ENCODE results near the gene MUC13.

The MUC13 gene

GRCh38 chr3:124942613-124943012 is 8.1 kb upstream of the MUC13 start:
- DNase-seq: no peak

- DNase-seq: no peak
Observed at GRCh38 chr3:124941771-124942170, 7.2 kb upstream of the MUC13 start.

- DNase-seq: no peak
Observed at GRCh38 chr3:124939661-124940060, 5.1 kb upstream of the MUC13 start.

GRCh38 chr3:124938896-124939295 is 4.3 kb upstream of the MUC13 start:
- DNase-seq: no peak

GRCh38 chr3:124937049-124937448 is 2.5 kb upstream of the MUC13 start:
- no peak for DNase-seq

- no peak for DNase-seq
Observed at GRCh38 chr3:124935794-124936542, 1.4 kb upstream of the MUC13 start.

- DNase-seq: no peak
Observed at GRCh38 chr3:124935264-124935663, 713 bp upstream of the MUC13 start.

- DNase-seq: peak; percentile 59
Observed at GRCh38 chr3:124928333-124929202, 6.0 kb downstream of the MUC13 start.

- no peak for DNase-seq
Observed at GRCh38 chr3:124927574-124928045, 6.9 kb downstream of the MUC13 start.

GRCh38 chr3:124926426-124927101 is 8.0 kb downstream of the MUC13 start:
- DNase-seq: no peak

GRCh38 chr3:124924741-124925140 is 9.8 kb downstream of the MUC13 start:
- no peak for DNase-seq

- DNase-seq: no peak
Observed at GRCh38 chr3:124923833-124924232, 10.7 kb downstream of the MUC13 start.

- no peak for DNase-seq
Observed at GRCh38 chr3:124920718-124921117, 13.8 kb downstream of the MUC13 start.

- DNase-seq: no peak
Observed at GRCh38 chr3:124919756-124920155, 14.8 kb downstream of the MUC13 start.

GRCh38 chr3:124918524-124918923 is 16.0 kb downstream of the MUC13 start:
- no peak for DNase-seq

- DNase-seq: no peak
Observed at GRCh38 chr3:124916837-124917409, 17.6 kb downstream of the MUC13 start.

GRCh38 chr3:124915254-124915653 is 19.3 kb downstream of the MUC13 start:
- DNase-seq: no peak

- DNase-seq: no peak
Observed at GRCh38 chr3:124907957-124908356, 26.6 kb downstream of the MUC13 start.

GRCh38 chr3:124904835-124905492 is 29.6 kb downstream of the MUC13 start:
- no peak for DNase-seq

- DNase-seq: no peak
Observed at GRCh38 chr3:124903896-124904834, 30.4 kb downstream of the MUC13 start.

GRCh38 chr3:124896824-124897526 is 37.6 kb downstream of the MUC13 start:
- no peak for DNase-seq

Measured in activated CD4-positive, CD25-positive, alpha-beta regulatory T cell treated with anti-CD3 and anti-CD28 coated beads, Interleukin-2, amount 50 U/mL, for 72 hours (primary cell).